GM19035 (cell line): Measurements from ENCODE around the gene TBCCD1.
A peak's percentile ranks its signal among the peaks of the same experiment; 100 is the strongest.
"Not testable (repeated sequence)": the region's sequence is repeated elsewhere in the genome, so short reads cannot be mapped to it uniquely, and the experiment has no call there.

Experiments
- ATAC-seq: cut with Tn5 transposase; IDR thresholded peaks from one replicate; pipeline ENCODE4 v1.9.1; 2021; ENCODE audit not compliant: unreplicated experiment

The TBCCD1 gene

DNA sequence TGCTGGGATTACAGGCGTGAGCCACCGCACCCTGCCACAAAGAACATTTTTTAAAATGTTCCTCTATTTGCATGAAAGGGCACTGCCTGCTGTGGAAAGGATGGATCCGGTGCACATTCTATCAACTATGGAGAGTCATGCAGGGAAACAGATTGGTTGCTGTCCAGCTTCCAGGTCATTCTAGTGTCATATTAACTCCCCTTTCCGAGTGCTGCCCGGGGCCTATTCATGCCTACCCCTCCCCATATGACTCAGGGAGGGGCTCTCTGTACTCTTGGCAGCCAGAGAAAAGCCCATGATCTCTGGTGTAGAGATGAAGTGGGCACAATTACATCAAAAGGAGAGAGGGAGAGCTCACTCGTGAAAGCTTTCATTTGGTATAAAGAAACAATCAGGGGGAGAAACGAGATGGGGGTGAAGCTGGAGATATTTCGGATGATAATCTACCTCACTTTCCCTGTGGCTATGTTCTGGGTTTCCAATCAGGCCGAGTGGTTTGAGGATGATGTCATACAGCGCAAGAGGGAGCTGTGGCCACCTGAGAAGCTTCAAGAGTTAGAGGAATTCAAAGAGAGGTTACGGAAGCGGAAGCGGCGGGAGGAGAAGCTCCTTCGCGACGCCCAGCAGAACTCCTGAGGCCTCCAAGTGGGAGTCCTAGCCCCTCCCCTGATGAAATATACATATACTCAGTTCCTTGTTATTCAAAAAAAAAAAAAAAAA lies 29.6 kb upstream of the TBCCD1 start:
- no peak for ATAC-seq

DNA sequence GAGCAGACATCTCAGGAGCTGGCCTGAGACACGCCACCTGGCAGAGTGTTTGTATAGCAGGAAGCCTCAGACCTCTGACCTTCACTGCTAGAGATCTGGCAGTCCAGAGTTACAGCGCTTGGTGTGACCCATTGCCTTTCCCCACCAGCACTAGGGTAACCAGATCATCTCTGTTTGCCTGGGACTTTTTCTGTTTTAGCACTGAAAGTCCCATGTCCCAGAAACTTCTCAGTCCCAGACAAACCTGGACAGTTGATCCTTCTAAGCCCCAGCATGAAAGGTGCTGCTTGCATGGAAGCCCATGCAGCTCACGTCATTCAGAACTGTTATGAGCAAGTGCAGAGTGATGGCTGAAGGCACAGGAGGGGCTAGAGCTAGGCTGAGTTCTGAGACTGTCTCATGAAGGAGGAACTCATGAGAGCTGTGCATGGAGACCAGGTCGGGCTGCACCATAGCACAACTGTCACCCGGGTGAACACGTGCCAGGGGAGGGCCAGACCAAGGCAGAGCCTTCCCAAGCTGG lies 27.5 kb upstream of the TBCCD1 start:
- no peak for ATAC-seq

DNA sequence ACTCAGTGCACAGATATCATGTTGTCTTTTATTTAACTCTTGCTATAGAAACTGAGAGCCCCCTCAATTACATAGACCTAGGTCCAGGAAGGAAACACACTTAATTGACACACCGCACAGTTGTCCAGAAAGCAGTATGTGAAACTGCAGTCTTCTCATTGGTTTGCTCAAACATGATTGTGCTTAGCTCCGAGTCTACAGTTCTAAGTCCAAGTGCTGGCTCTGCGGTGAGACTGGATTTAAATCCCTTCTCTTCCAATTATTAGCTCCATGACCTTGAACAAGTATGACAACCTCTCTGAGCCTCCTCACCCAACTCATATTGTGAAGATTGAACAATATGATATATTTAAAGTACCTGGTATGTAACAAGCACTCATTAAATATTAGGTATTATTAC lies 26.7 kb upstream of the TBCCD1 start:
- no peak for ATAC-seq

- ATAC-seq = no peak
These were observed 25.5 kb upstream of the TBCCD1 start for GRCh38 chr3:186592682-186593081.

DNA sequence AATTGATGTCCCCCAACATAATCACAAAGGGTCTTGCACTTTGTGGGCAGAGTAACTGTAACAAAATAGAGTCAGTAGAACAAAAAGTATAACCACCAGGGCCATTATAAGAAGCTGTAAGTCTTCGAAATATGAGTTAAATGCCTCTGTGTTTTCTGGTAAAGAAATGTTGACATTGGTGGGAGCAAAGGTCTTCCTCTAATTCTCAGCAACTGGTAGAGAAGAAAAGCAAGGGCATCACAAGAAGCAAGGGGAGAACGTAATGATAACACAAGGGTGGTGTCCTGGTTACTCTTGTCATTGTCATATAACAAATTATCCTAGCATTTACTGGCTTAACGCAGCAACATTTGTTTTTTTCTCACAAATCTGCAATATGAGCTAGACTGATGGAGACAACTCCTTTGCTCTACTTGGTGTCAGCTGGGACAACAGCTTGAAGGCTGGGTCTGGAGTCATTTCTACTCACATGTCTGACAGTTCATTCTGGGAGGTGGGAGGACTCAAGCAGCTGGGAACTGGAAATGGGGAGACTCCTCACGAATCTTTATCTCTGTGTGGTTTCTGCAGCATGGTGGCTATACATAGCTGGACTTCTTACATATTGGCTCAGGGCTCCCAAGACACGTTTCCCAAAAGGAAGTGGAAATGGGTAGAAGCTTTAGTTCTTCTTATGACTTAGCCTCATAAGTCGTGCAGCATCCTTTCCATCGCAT lies 23.6 kb upstream of the TBCCD1 start:
- ATAC-seq = no peak

GRCh38 chr3:186589856-186590579 lies 22.9 kb upstream of the TBCCD1 start:
- no peak for ATAC-seq

DNA sequence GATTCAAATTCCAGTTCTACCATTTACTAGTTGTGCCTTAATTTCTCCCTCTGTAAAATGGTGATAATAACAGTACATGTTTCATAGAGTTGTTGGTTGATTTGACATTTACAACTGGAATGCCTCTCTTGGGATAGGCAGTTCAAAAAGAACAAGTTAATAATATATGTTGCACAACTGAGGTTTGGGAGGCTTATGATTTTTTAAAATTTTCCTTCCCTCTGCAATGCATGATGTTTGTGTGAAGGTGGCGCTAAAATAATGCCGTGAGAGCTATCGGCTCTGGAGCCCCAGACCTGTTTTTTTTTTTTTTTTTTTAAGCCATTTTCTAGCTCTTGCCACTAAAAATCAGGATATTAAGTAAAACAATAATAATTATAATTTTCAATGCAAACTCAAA lies 22.0 kb upstream of the TBCCD1 start:
- ATAC-seq = no peak

GRCh38 chr3:186588632-186589031 lies 21.5 kb upstream of the TBCCD1 start:
- ATAC-seq = no peak

DNA sequence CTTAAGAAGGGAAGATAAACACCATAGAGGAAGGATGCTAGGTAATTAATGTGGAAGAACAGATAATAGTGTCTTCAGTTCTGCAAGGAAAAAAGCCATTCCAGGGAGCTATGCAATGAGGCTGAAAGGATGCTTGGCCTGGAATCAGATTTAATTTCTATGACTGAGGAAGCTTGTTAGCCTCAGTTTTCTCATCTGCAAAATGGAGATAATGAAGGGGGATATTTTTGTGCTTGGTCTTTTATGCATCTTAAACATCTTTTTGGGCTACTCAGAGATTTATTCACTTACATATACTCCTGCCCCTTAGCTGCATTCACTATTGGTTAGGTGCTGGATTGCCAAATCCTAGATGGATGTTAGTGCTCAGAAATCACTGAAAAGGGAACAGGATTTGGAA lies 20.0 kb upstream of the TBCCD1 start:
- ATAC-seq = no peak

GRCh38 chr3:186586245-186586644 lies 19.1 kb upstream of the TBCCD1 start:
- ATAC-seq = not testable (repeated sequence)

DNA sequence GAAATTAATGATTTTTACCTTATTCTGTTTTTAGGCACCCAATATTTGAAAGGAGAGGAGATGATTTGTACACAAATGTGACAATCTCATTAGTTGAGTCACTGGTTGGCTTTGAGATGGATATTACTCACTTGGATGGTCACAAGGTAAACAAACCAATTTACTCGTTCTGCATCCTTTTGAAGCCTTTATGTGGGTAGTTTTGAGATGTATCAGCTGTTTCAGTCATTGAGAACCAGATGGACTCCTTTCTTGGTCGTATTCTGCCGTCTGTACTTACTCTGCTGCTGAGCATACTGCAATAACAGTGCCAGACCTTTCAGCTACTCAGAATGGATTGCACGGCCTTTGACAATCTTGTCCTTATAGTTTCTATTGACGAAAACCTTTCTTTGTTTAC lies 16.7 kb upstream of the TBCCD1 start:
- ATAC-seq = no peak

DNA sequence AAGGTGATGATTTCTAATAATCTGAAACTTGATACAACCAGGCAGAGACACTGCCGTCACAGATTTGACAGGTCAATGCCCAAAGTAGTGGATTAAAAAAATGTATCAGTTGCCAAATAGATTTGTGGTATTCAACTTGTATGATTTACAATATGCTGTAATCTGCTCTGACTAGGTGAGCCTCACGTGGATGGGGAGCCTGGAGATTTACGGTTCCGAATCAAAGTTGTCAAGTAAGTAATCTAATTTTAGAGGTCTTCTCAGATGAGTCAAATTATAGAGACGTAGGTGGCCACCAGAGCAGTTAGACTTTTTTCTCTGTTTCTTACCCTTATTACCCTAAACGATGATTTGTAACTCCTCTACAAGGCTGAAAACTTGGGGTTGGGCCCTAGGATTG lies 15.4 kb upstream of the TBCCD1 start:
- ATAC-seq = no peak

- no peak for ATAC-seq
These were observed 13.6 kb upstream of the TBCCD1 start for GRCh38 chr3:186580785-186581184.

- ATAC-seq = no peak
These were observed 10.4 kb upstream of the TBCCD1 start for GRCh38 chr3:186577521-186577920.

GRCh38 chr3:186571644-186572013 lies 4.5 kb upstream of the TBCCD1 start:
- ATAC-seq = no peak

GRCh38 chr3:186570941-186571643 lies 4.0 kb upstream of the TBCCD1 start:
- ATAC-seq = no peak

DNA sequence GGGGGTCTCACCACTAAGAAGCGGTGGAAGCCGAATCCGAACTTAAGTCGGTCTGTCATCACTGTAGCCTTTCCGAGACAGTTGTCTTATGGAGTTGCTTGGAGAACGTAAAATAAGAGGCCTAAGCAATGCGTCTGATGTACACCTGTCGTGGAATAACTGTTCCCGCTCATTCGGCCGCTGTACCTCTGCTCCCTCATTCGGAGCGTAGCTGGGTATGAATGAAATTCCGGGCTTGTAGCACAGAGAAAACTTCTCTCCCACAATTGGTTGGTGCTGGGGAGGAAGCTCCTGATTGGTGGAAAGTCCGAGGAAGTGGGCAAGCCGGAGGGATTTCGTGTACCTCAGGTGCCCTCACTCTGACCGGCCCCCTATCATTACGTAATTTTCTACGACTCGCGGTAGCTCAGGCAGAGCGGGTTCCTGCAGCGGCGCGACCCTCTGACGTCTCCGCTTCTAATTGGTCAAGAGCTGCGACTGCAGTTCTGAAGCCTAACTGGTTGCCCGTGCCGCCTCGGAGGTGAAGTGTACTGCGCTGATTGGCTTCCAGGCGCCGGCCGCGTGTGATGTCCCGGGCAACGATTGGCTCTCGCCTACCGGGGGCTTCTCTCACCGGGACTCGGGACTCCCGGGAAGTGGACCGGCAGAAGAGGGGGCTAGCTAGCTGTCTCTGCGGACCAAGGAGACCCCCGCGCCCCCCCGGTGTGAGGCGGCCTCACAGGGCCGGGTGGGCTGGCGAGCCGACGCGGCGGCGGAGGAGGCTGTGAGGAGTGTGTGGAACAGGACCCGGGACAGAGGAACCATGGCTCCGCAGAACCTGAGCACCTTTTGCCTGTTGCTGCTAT lies 3.2 kb upstream of the TBCCD1 start, which contains the start of gene DNAJB11:
Gene DNAJB11, plus strand, starts transcription at position 625 of the 845 bp plus-strand sequence. Its CDS starts 178 bp downstream, at position 803.
- ATAC-seq = peak; percentile 81

- no peak for ATAC-seq
These were observed 2.6 kb upstream of the TBCCD1 start for GRCh38 chr3:186569779-186570095.

GRCh38 chr3:186569361-186569760 lies 2.2 kb upstream of the TBCCD1 start:
- not testable (repeated sequence) for ATAC-seq

DNA sequence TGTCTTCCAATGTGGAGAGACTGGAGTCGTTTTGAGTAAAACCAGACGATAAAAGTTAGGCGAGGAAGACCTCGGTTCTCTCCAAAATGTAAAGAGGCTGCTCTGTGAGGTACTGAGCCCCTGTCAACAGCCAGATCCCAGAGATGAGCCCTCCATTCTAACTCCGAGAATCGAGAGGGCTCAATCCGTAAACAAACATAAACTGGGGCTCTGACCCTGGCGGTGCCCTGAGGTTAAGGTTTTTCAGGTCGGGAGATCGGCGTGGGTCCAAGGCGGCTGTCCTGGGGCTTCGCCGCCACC lies 417 bp downstream of the TBCCD1 start:
- ATAC-seq = no peak

DNA sequence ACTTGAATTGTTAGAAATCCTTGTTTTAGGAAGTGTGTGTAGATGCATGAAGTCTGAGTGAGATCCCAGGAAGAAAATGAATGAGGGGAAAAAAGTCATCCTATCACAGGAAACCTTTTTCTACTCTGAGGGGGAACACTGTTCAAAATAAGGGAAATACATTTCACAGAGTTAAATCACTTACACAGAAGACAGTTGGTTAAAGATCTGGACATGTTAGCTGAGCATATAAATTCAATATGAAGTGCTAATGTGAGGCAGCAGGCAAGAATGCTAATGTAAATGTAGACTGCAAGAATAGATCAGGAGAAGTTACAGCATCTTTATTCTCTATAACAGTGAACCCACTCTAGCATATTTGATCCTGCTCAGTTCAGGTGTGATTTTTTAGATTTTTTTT lies 2.6 kb downstream of the TBCCD1 start:
- ATAC-seq = no peak
